Dermis blood vessel endothelial cell (primary cell): ENCODE measurements around the gene ITGBL1. TPM values are rescaled to one million over a fixed set of nuclear protein-coding genes. Genes with fewer than 3 reads are reported as not detected.
"Not testable (repeated sequence)": the region's sequence is repeated elsewhere in the genome, so short reads cannot be mapped to it uniquely, and the experiment has no call there.

Source experiments
- DNase-seq: peaks from one replicate; pipeline ENCODE4 v3.0.0; 2010
- total RNA-seq: library from RNA; depleted of rRNA; stranded (reverse); fragments of >200 nt; gene quantifications from 2 replicates; pipeline ENCODE4 v1.2.3, GENCODE V29; 2014

Gene ITGBL1
- total RNA-seq, 1 donor from 2014 or later: 16.3 TPM

DNA sequence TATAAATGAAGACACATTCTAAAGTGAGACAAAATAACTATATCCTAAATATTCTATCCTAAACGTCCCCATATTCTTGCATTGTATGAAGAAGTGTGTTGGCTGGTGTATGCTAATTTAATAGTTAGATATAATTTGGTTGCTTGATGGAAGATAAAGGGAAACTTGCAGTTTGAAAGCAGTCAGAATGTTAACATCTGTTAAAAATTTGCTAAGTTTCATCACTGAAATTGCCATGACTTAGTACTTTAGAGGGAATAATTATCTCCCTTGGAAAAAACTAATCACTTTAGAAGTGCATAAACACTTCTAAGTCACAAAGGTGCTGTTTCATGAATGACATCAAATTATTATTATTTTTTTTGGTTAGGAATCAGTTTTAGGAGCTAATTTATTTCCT lies 61.6 kb downstream of the ITGBL1 start:
- DNase-seq: no peak

- DNase-seq: peak; percentile 87
Measured at GRCh38 chr13:101514695-101515275, 62.3 kb downstream of the ITGBL1 start.

DNA sequence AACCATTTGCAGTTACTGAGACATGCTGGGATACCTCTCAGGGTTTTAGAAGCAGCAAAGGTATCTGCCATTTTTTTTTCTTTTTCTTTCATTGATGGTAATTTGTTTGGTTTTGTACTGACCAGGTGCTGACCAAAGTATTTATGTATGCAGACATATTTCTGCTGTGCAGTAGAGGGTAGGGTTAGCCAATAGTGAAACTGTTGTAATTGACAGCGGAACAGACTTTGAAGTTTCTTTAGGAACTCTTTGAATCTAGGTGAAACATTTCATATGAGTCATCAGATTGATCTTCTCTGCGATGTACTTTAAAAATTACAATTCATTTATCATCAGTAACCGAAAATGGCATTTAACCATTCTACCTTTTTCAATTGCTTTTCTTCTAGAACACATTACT lies 63.0 kb downstream of the ITGBL1 start:
- DNase-seq: no peak

- DNase-seq: no peak
Measured at GRCh38 chr13:101516262-101516661, 63.8 kb downstream of the ITGBL1 start.

DNA sequence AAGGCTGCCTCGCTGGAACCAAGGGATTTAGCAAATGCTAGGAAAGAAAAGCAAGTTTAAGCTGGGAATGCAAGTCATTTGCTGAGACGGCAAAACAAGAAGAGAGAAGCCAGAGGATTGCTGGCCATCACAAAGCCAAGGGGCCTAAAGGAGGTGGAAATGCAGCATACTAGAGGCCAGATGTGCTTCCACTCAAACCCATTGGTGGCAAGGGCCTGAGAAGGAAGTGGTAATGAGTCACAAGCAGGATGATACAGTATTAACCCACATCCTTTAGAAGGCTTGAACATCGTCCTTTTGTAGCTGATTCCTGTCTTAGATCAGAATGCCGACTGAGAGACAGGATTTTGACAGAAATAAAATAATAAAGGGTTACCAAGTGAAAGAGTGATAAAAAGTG lies 68.2 kb downstream of the ITGBL1 start:
- peak; percentile 70 for DNase-seq

DNA sequence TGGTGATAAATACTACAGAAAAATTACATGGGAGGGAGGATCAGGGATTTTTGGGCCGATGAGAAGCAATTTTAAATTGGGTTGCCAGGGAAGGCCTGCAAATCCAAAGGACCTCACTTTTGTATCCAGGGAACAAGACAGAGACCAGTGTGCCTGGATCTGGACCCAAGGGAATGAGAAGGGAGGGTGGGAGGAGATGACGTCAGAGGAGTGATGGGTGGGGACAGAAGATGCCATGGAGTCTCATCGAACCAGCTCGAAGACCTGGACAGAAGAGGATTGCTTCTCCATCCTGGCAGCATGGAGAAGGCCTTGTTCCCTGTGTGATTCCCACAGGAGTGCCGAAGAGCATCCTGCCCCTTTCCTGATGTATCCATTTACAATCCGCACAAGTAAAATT lies 68.9 kb downstream of the ITGBL1 start:
- no peak for DNase-seq

DNA sequence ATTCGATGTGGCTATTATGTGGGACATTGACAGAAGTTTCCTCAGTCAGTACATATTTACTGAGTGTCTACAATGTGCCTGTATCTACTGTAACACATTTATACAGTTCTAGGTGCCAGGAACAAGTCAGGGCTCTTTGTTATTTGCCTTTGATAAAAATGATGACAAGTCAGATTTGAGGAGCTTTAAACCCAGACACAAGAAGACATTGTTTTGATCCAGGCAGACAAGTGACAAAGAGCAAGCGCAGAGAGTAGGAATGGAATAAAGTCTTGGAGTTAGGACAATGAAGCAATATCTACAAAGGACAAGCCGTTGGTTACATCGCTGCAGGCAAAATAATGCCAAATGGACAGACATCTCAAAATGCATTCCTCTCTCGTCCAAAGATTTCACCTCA lies 70.1 kb downstream of the ITGBL1 start:
- no peak for DNase-seq

GRCh38 chr13:101523154-101524131 lies 71.0 kb downstream of the ITGBL1 start:
- peak; percentile 60 for DNase-seq

DNA sequence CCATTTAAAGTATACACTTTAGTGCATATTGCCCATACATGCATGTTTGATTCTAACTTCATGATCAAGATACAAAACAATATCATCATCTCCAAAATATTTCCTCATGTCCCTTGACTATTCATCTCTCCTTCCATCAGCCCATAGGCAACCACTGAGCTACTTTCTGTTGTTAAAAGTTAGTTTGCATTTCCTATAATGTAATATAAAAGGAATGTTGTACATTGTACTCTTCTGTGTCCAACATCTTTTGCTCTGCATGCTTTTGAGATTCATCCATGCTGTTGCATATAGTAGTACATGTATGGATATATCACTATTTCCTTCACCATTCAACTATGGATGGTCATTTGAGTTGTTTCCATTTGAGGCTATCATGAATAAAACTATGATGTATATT lies 74.7 kb downstream of the ITGBL1 start:
- DNase-seq: no peak

- DNase-seq: no peak
Measured at GRCh38 chr13:101529422-101529821, 76.9 kb downstream of the ITGBL1 start.

GRCh38 chr13:101530293-101530692 lies 77.8 kb downstream of the ITGBL1 start:
- DNase-seq: no peak

DNA sequence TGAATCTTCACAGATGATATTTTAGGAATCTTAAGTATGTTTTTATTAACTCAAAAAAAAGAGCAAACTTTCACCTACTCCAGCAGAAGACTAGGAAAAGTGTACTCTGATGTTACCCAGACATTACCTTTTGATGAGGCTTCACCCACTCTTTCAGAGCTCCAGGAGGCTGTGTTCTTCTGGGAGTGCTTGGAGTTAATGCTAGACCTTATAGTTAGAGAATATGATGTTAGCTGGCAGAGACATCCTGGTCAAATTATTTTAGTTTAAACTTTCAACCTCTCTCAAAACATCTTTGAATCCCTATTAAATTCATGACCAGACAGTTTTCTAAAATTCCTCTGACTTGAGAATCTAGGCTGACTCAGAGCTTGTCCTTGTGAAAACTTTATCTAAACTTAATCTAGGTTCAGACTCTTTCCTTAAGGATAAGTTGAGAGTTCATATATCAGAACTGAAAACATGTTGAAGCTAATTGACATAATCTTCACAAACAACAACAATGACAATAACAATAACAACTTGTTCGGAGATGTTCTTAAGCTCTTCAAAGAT lies 82.8 kb downstream of the ITGBL1 start:
- no peak for DNase-seq

DNA sequence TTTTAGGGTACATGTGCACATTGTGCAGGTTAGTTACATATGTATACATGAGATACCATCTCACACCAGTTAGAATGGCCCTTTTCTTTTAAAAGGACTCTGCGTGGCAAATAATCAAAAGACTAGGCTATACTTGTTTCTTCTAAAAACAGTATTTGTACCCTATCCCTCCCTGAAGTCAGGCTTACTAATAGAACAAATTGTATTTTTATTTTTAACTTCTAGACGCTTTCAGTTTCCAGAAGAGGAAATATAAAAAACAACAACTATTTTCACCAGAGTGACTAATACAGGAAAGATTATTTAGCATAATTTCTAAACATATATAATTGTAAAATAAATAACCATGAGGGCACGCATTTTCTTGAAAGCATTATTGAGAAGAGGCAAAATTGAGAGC lies 83.6 kb downstream of the ITGBL1 start:
- DNase-seq: no peak

GRCh38 chr13:101544544-101544943 lies 92.1 kb downstream of the ITGBL1 start:
- not testable (repeated sequence) for DNase-seq

DNA sequence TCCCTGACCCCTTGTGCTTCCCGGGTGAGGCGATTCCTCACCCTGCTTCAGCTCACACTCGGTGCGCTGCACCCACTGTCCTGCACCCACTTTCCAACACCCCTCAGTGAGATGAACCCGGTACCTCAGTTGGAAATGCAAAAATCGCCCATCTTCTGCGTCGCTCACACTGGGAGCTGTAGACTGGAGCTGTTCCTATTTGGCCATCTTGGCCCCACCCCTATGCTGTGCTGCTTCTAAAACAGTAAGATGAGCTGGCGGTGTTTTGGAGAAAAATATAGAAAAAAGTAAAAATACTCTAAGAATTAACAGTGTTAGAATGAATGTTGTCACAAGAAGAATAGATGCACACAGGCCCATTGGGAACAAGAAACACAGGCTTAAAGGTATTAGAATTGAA lies 92.5 kb downstream of the ITGBL1 start:
- no peak for DNase-seq

DNA sequence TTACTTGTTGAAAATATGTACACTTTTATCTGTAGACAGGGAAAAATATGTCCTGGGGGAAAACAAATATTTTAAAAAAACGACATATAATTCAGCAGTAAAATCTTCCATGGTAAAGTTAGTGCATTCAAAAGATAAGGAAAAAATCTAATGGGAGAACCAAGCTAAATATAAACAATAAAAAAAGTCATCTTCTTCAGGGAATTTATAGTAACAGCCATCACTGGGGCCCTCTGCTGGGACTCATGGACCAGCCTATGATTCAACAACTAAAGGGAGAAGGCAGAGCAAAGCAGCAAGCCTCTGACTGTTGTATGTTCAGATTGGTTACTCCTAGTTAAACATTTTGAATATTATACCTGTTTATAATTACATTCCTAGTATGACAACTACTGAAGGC lies 93.0 kb downstream of the ITGBL1 start:
- DNase-seq: no peak

DNA sequence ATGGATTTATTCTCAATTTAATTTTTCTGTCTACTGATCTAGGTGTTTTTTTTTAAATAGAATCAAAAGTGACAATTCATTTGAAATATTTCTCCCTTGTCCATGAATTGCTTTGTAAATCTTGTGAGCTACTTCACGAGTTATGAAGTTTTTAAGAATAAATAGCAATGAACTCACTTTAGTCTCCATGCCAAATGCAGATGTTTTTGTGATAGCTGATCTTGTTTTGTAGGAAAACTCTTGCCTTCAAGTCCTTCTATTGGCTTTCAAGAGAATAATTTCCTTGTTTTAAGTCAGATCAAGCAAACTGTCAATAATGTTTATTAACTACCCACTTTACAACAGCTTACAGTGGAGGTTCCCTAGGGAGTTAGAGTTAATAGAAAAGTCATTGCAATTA lies 99.8 kb downstream of the ITGBL1 start:
- no peak for DNase-seq

GRCh38 chr13:101552786-101553185 lies 100.3 kb downstream of the ITGBL1 start:
- no peak for DNase-seq

DNA sequence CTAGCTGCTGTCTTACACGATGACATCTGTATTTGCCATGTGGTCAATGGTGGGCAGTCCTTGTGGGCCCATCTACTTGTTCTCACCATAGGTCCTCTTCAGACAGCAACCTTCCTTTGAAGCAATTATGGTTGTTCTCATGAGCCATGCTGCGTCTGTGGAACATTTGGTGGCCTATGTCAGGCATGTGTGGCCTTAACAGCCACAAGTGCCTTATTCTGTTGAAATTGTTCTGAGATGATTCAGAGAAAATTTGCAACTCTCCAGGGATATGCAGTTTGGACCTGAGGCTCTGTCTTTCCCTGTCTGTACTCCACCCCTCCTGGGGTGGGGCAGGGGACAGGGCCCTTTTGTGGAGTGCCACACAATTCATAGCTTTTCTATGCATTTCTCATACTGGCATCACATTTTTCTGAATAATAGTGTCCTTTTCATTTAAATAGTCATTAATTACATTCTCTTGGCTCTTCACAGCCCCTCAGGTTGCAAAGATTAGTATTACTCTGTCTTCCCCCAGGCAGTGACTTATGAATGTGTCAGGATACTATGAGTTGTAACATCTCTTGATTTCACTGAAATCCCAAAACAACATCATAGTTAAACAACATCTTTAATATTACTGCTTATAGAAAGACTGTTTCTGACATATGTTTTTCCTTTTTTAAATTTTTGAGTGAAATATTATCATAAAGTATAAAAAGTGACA lies 102.1 kb downstream of the ITGBL1 start:
- no peak for DNase-seq

DNA sequence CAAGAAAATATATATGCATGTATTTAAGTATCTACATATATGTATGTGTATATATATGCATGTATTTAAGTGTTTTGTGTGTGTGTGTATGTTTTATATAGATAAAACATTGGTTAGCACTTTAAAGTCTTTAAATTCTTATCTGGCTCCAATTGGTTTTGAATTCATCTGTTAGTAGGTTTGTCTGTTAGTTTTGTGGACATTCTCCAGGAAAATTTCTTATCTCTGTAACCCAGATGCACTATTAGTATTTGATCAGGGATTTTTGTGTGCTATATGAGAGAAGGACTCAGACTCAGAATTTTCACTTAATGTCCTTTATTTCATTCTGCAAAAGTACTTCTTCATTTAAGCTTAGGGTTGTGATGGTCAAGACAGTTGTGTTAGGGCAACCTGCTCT lies 103.1 kb downstream of the ITGBL1 start:
- no peak for DNase-seq

GRCh38 chr13:101556676-101557123 lies 104.2 kb downstream of the ITGBL1 start:
- DNase-seq: no peak

DNA sequence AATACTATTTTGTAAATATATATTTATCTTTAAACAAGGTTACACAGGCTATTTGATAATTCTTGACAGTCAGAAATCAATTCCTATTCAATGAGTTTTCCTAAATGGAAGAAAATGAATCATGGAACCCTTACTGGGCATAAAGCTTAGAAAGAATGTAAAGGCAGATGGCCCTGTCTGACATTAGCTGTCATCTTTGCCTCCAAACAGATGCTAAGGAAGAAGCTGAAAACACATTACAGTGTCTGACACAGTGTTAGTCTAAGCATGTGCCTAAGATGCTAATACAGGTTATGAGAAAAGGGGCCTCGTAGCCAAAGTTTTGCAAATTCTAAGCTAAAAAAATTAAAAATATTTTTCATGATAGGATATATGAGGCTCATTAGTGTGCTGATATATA lies 112.8 kb downstream of the ITGBL1 start:
- no peak for DNase-seq

DNA sequence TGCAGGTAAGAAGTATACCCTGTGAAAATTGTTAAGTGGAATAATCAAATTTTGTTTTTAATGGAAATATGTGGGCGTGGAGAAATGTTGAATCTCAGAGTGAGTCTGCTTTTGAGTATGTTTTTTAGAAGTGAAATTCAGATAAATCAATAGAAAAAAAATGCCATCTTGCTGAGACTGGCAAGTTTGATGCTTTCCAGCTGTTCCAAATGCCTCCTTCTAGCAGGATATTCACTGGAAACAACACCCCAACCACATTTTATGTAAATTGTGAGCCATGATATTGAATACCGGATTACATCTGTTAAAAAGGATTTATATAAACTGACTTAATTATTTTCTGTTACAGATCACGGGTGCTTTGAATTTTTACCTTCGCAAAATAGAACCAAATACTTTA lies 115.4 kb downstream of the ITGBL1 start:
- no peak for DNase-seq
